NCI-H510A (cell line): ENCODE measurements around the gene PUM2.
A peak's percentile ranks its signal among the peaks of the same experiment; 100 is the strongest.

ENCODE experiments used
- DNase-seq: peaks from one replicate; lab custom pipeline; 2025; lab: John Stamatoyannopoulos, UW

The PUM2 gene

DNA sequence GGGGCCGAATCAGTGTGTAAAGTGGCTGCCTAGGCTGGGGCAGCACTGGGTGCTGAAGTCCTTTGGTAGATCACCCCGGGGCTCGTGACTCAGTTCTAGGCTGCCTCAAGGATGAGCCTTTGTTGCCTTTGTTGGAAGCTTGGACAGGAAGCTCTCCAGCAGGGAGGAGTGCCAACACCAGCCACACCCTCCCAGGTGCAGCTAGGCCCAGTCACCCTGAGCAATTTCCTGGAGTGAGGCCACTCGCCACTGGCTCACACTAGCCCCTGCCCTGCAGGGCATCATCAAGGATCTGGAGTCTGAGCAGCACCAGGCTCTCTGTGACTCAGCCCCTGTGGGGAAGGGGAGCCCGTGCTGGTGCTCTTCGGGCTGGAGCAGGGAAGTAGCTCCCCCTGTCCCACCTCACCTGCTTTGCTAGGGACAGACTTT, 119.0 kb downstream of the PUM2 start:
- peak; percentile 89 for DNase-seq

DNA sequence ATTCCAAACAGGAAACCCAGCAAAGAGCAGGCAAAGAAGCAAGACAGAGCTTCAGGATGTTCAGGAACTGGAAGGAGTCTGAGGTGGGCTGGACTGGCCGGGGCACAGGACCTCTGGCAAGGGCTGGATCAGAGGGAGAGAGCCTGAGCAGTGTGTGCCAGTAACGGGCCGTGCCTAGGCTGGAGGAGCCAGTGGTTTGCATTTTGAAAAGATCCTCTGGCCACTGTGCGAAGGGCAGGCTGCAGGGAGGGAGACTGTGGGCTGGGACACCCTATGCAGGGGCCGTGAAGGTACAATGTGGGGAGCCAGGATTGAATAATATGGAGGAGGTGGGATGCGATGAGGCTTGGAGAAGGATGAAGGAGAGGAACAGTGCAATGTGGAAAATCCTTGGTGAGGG, 119.5 kb downstream of the PUM2 start:
- no peak for DNase-seq

DNA sequence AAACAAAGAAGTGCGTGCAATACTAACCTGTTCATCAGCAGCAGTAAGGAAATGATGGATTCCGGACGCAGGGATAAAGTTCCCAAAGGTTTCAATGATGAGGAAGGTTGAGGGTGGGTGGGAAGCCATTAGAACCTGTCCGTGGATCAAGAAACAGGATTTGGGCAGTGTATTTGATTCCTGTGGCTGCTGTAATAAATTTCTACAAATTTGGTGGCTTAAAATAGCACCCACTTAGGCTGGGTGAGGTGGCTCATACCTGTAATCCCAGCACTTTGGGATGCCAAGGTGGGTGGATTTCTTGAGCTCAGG, 120.6 kb downstream of the PUM2 start:
- DNase-seq: no peak

DNA sequence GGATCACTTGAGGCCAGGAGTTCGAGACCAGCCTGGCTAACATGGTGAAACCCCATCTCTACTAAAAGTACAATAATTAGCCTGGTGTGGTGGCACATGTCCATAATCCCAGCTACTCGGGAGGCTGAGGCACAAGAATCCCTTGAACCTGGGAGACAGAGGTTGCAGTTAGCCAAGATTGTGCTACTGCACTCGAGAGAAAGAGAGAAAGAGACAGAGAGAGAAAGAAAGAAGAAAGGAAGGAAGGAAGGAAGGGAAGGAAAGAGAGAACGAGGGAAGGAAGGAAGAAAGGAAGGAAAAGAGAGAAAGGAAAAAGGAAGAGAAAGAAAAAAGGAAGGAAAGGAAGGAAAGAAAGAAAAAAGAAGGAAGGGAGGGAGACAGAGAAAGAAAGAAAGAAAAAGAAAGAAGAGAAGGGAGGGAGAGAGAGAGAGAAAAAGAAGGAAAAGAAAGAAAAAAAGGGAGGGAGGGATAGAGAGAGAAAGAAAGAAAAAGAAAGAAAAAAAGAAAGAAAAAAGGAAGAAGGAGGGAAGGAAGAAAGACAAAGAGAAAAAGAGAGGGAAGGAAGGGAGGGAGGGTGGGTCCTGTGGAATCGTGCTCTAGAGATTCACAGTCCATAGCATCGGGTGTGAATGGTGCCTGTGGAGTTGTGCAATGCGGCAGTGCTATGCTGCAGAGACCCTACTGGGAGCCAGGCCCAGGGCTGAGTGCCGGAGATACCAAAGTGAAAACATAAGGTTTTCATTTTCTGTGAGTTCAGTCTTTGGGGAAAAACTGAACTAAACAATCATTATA, 121.1 kb downstream of the PUM2 start:
- DNase-seq: no peak

DNA sequence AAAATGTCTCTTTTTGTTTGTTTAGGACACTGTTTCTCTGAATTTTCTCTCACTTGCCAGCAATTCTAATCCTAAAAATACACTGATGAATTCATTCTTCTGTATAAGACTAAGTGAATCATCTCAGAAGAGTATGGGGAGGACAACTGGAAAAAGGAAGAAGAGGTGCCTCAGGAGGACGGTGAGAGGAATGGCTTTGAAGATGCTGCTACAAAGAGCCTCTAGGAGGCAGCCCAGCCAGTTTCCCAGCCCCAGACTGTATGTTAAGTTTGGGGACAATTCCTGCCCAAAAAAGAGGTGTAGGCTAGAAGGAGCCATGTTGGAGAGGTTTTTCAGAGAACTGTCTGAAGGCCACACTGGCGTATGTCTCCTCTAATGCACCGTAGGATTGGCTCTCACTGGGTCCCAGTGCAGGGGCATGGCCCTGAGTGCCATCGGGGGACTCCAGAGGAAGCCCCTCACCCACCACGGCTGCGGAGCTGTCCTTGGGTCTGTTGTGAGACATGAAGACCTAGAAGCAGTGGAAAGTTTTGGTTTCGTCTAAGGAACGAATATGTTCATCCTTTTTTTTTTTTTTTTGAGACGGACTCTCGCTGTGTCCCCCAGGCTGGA, 122.6 kb downstream of the PUM2 start:
- no peak for DNase-seq

DNA sequence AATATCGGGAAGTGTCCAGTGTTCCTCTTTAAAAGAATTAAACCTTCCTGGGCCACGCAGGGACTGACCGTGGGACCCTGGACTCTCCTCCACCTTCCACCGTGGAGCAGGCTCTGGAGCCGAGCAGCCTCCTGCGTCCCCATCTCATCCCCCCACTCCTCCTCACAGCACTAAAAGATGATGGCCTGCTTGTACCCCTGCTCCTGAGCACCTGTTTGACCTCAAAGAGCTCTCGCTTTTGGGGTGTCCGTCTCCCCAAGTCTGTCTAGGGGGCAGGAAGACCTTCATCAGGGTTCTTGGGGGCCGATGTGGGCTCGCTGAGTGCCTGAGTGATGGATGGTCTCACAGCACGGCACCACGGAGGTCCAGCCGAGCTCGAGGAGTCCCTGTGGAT, 124.5 kb downstream of the PUM2 start:
- no peak for DNase-seq

DNA sequence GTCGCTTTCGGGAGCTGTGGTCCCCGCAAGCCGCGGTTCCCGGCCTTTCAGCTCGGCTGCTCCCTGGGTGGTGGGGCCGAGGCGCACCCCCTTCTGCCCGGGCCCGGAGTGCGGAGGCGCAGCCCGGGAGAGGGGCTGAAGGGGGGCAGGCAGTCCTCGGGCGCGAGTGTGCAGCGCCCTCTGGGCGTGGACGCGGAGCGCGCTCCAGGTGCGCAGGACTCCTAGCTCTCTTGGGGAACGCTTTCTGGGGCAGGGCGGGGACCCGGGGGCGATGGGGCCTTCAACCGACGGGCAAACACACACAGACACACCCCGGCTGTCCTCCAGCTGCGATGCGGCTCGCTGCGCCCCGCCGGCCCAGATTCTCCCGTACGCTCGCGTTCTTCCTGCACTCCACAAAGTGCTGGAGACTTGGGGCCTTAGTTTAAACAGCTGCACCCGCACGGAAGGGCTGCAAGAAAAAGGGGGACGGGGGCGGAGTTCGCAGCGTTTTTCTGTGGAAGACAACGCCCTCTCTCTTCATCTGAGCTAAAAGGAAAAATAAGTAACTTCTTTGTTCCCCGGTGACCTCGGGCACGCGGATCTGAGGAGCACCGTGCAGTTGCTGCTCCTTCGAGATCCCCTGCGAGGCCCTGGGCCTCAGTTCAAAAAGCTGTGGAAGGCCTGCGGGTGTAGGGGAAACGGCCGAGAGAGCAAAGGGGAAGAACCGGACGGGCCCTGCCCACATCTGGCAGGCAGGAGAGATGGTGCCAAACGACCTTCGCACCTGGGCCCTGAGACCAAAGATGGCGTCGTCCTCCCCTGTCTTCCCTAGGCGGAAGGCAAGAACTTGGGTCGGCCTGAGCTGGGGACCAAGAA, 125.1 kb downstream of the PUM2 start:
- peak; percentile 81 for DNase-seq

DNA sequence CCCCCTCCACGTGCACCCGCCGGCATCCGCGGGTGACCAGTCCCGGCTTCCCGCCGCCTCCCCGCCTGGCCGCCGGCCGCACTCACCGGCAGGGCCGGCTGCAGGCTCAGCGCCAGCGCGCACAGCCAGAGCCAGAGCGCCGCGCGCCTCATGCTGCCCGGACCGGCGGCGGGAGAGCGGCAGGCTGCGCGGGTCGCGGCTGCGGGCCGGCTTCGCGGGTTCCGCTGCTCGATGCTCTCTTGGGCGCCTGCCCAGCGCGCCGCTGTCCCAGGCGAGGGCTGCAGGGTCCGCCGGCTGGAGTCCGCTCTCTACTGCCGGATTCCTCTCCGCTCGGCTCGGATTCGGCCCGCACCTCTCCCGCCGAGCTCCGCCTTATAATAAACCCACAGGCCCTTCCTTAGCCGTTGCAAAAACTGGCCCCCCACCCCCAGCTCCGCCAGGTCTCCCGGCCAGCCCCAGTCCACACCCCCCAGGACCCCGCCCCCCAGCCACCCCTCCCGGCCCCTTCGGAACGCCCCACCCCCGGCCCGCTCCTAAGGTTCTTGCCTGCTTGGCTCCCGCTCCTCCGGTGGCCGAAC, 125.8 kb downstream of the PUM2 start, which contains the start of gene SDC1:
SDC1 (minus strand) TSS at position 415 of the 578 bp plus-strand sequence; CDS start at position 152, 263 bp downstream.
- DNase-seq: no peak

DNA sequence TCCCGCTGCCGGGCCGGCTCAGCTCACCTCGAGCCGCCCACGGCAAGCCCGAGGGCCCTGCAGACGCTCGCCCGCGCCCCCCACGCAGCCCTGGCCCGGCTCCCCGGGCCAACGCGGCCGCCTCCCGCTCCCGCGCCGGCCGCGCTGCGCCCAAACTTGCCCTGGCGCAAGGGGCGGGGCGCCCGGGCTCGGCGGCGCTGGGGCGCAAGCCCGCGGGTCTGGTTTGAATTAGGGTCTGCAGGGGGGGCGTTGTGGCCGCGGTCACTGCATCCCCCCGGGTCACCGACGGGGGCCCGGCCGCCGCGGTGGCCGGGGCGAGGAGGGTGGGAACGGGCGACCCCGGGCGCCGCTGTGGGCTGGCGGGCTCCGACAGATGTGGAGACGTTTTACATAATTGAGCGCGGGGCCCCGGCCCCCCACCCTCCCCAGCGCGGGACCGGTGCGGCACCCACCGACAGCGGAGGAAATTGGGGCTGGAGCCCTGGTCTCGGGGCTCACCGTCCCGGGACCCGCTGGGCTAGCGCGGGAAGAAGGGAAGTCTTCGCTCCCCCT, 126.4 kb downstream of the PUM2 start:
- no peak for DNase-seq

DNA sequence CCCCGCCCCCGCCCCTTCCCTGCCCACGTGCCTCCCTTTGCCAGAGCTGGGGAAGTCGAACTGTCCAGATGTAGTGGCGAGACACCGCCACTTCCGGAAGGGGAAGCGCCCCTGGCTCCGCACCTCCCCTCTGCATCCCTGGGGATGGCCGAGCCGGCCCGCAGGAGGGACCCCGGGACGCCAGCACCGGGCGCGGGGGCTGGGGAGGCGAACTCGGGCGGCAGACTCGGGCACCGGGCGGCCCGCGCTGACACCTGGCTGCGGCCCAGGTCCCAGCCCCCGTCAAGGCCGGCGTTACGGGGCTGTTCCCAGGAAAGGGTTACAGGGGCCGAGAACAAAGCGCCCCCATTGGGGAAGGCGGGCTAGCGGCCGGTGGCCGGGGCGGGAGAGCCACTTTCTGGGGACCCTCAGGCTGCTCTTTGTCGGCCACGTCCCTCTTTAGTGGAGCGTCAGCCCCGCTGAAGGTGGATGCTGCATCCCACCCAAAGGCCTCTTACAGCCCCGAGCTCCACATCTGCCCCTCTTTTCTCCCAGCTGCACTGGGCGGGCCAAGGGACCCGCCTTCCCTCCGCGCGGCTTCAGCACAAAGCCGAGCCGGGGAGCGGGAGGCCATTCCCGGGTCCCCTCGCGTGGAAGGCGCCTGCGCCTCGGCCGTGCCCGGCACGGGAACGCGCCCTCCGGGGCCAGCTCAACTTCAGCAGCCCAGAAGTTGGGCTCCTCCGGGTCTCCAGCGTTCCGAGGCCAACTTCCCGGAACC, 127.1 kb downstream of the PUM2 start:
- DNase-seq: peak; percentile 62

DNA sequence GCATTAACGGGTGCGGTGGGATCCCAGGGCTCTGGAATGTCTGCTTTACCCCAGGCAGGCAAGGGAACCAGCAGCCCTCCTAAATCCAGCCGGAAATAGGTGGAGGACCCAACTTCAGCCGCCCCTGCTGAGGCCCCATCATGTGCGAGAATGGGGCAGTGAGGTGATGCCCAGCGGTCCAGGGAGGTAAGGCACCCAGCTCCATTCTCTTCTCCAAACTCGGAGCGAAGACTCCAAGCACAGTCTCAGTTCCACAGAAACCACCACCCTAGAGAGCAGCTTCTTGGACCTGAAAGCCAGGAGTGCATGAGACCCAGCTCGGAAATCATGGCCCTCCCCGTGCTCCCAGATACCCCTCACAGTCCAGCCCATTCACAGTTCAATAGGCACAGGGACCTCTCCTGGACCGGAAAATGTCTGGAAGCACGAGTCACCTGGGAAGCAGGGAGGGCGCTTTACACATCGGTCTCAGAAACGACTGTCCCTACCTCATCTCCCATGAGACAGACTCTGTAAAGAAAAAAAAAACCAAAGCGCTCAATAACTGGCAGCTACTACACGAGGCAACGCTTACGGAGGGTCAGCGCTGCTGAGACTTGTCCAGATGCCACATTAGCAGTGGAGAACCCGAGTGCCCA, 127.8 kb downstream of the PUM2 start:
- no peak for DNase-seq

DNA sequence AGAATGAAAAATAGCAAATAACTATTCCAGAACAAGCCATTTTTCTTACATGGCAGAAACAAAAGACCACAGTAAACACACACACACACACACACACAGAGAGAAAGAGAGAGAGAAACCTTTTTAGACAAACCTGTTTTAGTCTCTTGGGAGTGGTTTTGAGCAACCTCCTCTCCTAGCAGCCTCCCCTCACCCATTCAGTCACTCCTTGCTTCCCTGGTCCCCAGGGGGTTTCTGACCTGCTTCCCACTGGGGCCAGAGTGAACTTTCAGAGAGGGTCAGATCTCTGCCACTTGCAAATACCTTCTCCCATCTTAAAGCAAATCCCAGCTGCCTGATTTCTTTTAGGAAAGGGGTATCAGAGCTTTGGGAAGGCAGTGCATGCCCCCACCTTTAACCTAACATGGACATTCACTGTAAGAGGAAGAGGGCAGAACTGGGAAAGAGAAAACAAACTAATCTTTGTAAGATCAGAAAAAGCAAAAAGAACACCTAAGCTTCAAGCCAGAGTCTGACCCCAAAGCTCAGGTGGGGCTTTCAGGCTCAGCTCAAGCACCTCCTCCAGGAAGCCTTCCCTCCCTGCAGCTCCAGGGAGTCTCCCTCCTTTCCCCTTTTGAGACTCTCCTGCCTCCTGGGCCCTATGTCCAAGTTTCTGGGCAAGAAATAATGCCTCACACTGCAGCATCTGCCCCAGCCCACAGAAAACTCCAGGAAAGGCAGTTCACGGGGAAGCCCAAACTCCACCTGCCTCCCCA, 128.5 kb downstream of the PUM2 start:
- no peak for DNase-seq

DNA sequence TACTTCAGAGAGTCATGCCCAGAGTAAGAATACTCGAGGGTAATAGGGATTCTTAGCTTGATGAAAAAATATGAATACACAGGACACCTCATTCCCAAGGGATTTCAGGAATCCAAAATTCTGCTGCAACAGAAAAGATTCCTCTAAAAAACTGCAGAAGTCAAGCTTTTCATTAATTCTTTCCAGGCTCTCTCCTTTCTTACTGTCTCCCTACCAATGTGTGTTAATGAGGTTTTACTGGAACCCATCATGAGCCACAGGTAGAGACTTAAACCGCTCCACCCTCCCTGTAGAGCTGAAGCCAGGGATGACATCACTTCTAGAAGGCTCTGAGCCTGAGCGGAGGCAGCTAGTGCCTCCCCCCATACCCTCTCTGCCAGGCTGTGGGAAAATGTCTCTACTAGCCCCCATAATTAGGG, 129.1 kb downstream of the PUM2 start:
- no peak for DNase-seq

DNA sequence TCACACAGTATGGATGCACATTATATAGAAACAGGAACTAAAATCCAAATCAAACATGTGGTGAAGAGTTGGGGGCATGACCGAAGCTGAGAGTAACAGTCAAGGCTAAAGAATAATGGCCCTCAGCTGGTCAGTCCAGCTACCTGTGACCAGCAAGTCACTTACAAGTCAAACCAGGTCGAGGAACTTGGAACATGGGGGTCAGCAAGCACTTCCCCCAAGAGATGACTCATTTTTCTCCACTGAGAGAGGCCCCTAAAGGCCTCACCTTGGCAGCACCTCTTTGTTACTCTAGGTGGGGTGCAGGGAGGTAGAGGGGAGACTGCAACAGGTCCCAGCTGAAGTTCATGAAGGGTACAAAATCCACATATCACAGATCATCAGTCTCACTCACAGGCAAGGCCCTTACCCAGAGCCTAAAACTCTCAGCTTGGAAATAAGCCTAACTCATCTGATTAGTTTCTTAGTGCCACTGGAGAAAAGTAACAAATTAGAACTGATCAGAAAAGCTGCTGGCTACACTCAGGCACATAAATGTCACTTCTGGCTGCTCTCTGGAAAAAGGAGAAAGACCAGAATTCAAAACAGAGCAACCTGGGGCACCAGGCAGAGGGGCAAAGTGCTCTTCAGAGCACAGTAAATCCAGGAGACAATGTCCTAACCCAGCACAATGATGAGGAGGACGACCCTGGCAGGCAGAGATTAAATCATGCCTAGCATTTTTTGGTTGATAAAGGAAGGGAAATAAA, 129.7 kb downstream of the PUM2 start:
- no peak for DNase-seq

DNA sequence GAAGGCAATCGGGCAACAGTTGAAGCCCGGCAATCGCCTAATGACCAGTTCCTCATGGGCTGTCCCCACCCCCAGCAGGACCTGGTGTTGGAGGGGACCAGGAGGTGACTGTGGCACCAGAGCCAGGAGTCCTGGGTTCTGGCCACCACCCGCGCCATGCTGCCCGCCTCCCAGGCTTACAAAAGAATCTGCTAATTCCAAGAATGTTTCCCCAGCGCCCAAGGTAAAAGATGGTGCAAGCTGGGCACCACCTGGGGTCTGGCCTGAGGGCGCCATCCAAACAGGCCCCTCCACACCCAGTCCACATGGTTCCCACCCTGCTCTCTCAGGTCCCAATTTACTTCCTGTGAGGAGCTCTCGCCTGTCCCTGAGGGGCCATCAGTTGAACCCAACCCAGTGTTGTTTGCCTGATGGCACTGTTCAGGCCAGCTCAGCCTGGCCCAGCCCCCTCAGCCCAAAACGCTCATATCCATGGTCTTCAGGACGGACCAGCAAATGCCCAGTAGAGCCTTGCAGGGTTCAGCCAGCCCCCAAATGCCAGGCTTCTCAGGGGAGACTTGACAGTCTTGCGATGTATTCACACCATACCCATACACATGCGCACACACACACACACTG, 130.8 kb downstream of the PUM2 start:
- no peak for DNase-seq

DNA sequence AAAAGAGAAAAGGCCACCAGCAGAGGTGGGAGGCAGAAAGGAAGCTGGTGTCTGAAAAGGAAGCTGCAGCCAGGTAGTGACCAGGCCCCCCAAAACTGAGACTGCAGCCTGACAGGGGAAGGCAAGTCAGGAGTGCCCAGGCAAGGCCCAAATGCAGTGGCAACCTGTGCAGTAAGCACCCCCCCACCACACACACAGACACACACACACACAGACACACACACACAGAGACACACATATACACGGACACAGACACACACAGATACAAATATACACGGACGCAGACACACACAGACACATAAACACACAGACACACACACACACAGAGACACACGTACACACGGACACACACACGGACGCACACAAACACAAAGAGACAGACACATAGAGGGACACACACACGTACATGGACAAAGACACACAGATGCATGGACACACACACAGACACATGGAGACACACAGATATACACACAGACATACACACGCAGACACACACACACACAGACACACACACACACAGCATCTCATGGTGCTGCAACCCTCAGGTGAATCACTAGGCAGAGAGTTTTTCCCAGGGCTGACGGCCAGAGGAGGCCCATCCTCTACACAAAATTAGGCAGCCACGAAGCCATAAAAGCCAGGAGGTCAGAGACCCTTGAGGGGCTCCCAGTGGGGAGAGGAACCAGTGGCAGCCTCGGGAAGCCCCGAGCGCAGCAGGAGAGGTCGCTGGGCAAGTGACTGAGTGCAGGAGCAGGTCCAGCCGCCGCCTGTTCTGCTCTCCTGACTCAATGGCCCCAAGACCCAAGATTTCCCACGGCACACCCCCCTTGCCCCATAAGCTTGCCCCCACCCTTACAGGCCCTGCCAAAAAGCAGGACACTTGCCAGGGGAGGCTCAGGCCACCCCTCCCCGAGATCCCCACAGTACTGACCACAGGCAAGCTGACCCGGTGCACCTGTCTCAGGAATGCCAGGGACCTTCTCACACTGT, 132.0 kb downstream of the PUM2 start:
- no peak for DNase-seq

DNA sequence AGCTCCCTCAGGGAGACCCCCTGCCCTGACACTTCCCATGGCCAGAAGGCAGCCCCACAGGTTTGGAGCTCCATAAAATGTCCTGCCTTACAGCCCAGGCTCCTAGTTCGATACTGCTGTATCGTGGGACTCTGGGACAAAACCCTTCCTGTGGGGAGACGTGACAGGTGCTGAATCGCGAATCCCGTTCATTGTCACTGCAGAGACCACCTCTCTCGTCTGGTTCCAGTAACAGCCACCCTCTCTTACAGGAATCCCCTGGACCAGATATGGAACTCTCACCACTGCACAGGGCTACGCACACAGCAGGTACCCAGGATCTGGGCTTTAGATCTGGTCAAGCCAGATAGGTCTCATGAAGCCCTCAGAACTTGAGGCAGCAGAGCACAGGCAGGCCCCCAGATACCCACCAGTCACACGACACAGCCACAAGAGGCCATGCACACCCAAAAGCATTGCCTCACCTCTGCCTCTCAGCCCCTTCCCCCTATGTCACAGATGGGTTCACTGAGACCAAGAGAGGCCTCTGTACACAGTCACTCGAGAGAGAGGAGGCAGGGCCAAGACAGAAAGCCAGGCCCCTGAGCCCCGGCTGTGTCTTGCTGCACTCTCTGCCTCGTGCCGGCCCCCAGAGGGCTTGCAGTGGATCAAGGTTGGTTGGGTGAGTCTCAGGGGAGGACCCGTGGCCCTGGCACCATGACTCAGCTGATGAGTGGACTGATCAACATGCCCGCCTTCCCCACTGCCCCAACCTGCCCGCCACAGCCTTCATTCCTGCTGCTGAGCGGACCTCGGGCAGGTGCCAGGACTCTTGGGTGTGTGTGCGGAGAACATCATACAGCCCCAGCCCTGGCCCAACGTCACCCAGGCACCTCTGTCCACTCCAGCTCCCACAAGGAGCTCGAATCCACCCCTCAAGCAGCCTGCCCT, 133.3 kb downstream of the PUM2 start:
- no peak for DNase-seq
